GM23338 (cell line): ENCODE data around the gene DOK1. TPM values are rescaled to one million over a fixed set of nuclear protein-coding genes. Genes with fewer than 3 reads are reported as not detected.
A peak's percentile ranks its signal among the peaks of the same experiment; 100 is the strongest.

Experiments used
- ATAC-seq: fragments of 200-7000 bp; cut with Tn5 transposase; 3 replicates; pipeline ENCODE4 v1.9.1; 2020
- DNase-seq: peaks from one replicate; pipeline ENCODE4 v3.0.0-alpha.2; 2015; ENCODE audit warnings: low spot score
- H2AFZ ChIP-seq: fragments of 200-600 bp; sonication (generic); 2 replicates; pipeline ENCODE4 v1.8.0; 2016; ENCODE audit warnings: antibody characterized with exemption, mild to moderate bottlenecking, moderate library complexity
- H3F3A ChIP-seq: fragments of 200-600 bp; sonication (generic); replicated peaks from 2 replicates; pipeline ENCODE4 v1.8.0; 2017; ENCODE audit warnings: antibody characterized with exemption, mixed run types, low read depth
- H3K27ac ChIP-seq: fragments of 200-600 bp; sonication (generic); 2 replicates; pipeline ENCODE4 v1.6.1; 2016; ENCODE audit warnings: low read depth
- H3K27me3 ChIP-seq: fragments of 200-600 bp; sonication (generic); 2 replicates; pipeline ENCODE4 v1.8.0; 2016; ENCODE audit warnings: mild to moderate bottlenecking, mixed run types, moderate library complexity; ENCODE audit not compliant: insufficient read depth
- H3K36me3 ChIP-seq: fragments of 200-600 bp; sonication (generic); 2 replicates; pipeline ENCODE4 v1.8.0; 2016; ENCODE audit warnings: mild to moderate bottlenecking; ENCODE audit not compliant: insufficient read depth
- H3K4me1 ChIP-seq: fragments of 200-600 bp; sonication (generic); 2 replicates; pipeline ENCODE4 v1.8.0; 2016; ENCODE audit warnings: mild to moderate bottlenecking, moderate library complexity; ENCODE audit not compliant: insufficient read depth
- H3K4me2 ChIP-seq: fragments of 200-600 bp; sonication (generic); 2 replicates; pipeline ENCODE4 v1.7.1; 2017; ENCODE audit warnings: mixed run types
- H3K4me3 ChIP-seq: fragments of 200-600 bp; sonication (generic); 2 replicates; pipeline ENCODE4 v1.6.1; 2016; ENCODE audit warnings: mixed run types
- H3K79me2 ChIP-seq: fragments of 200-600 bp; sonication (generic); replicated peaks from 2 replicates; pipeline ENCODE4 v1.8.0; 2017; ENCODE audit warnings: mild to moderate bottlenecking; ENCODE audit not compliant: insufficient read depth
- H3K9me2 ChIP-seq: fragments of 200-600 bp; sonication (generic); 2 replicates; pipeline ENCODE4 v1.8.0; 2017; ENCODE audit not compliant: insufficient read depth
- H4K20me1 ChIP-seq: fragments of 200-600 bp; sonication (generic); replicated peaks from 2 replicates; pipeline ENCODE4 v1.8.0; 2017; ENCODE audit warnings: mild to moderate bottlenecking; ENCODE audit not compliant: insufficient read depth
- H3K27ac Mint-ChIP-seq: 2 replicates; pipeline ENCODE4 v1.8.0; 2020; ENCODE audit warnings: inconsistent platforms, mild to moderate bottlenecking, moderate library complexity, mixed read lengths
- H3K27me3 Mint-ChIP-seq: 3 replicates; pipeline ENCODE4 v1.8.0; 2022; ENCODE audit warnings: low read depth, mild to moderate bottlenecking, moderate library complexity, mixed read lengths, inconsistent platforms; ENCODE audit not compliant: insufficient read depth, poor library complexity
- H3K36me3 Mint-ChIP-seq: 3 replicates; pipeline ENCODE4 v1.8.0; 2021; ENCODE audit warnings: low read depth, mild to moderate bottlenecking, inconsistent platforms, moderate library complexity, mixed read lengths
- H3K4me1 Mint-ChIP-seq: 3 replicates; pipeline ENCODE4 v1.8.0; 2020; ENCODE audit warnings: mild to moderate bottlenecking, inconsistent platforms, mixed read lengths
- H3K4me3 Mint-ChIP-seq: 3 replicates; pipeline ENCODE4 v1.8.0; 2021; ENCODE audit warnings: moderate library complexity, mild to moderate bottlenecking, inconsistent platforms, mixed read lengths
- H3K9me3 Mint-ChIP-seq: 3 replicates; pipeline ENCODE4 v1.8.0; 2020; ENCODE audit warnings: moderate library complexity, mild to moderate bottlenecking, inconsistent platforms, mixed read lengths
- CREB1 ChIP-seq: fragments of 250-450 bp; sonication (Bioruptor Pico); IDR thresholded peaks from 2 replicates; pipeline ENCODE4 v1.5.0; 2020; ENCODE audit warnings: low read depth, mild to moderate bottlenecking, moderate library complexity
- CTCF ChIP-seq, 2 experiments: fragments of 200-600 bp in 1 of 2; sonication (generic) in 1 of 2; conservative IDR thresholded peaks; 2 replicates each; pipeline versions ENCODE4 v1.5.1 to v1.6.1; 2016 to 2017; ENCODE audit warnings: antibody characterized with exemption in 2 of 2, low read depth in 2 of 2, mild to moderate bottlenecking in 2 of 2, moderate library complexity in 1 of 2
- ETS1 ChIP-seq: IDR thresholded peaks from 2 replicates; pipeline ENCODE4 v1.6.1; 2016; ENCODE audit warnings: antibody characterized with exemption
- EZH2phosphoT487 ChIP-seq: fragments of 200-600 bp; sonication (generic); IDR thresholded peaks from one replicate; pipeline ENCODE4 v1.8.1; 2018; ENCODE audit warnings: antibody characterized with exemption; ENCODE audit not compliant: unreplicated experiment
- JUNB ChIP-seq: IDR thresholded peaks from one replicate; pipeline ENCODE4 v1.6.1; 2016; ENCODE audit warnings: antibody characterized with exemption; ENCODE audit not compliant: unreplicated experiment
- NANOG ChIP-seq: IDR thresholded peaks from 2 replicates; pipeline ENCODE4 v1.6.1; 2016; ENCODE audit warnings: antibody characterized with exemption, borderline replicate concordance
- REST ChIP-seq: IDR thresholded peaks from one replicate; pipeline ENCODE4 v1.6.1; 2018; ENCODE audit warnings: antibody characterized with exemption; ENCODE audit not compliant: unreplicated experiment
- STAT1 ChIP-seq: IDR thresholded peaks from one replicate; pipeline ENCODE4 v1.6.1; 2016; ENCODE audit warnings: antibody characterized with exemption; ENCODE audit not compliant: unreplicated experiment
- ZNF114 ChIP-seq: fragments of 250-450 bp; sonication (Bioruptor Pico); IDR thresholded peaks from 2 replicates; pipeline ENCODE4 v1.5.0; 2020; ENCODE audit warnings: mild to moderate bottlenecking, moderate library complexity
- ZNF462 ChIP-seq: fragments of 250-450 bp; sonication (Bioruptor Pico); IDR thresholded peaks from 2 replicates; pipeline ENCODE4 v1.5.0; 2020; ENCODE audit warnings: mild to moderate bottlenecking, moderate library complexity
- polyA plus RNA-seq: library from polyadenylated mRNA; unstranded; fragments of >200 nt; fragmentation: Nextera tagmentation; extraction: Ambion mirVana; gene quantifications from 2 replicates; pipeline ENCODE4 v1.2.1, GENCODE V29; 2016
- total RNA-seq: library from RNA; depleted of rRNA; stranded (reverse); fragments of >200 nt; shearing (Covaris generic); gene quantifications from 2 replicates; pipeline ENCODE4 v1.2.3, GENCODE V29; 2014

DOK1 gene
- total and polyA plus RNA-seq, 2 experiments from 2014 or later = 3.9 to 15.5 TPM

- Mint-ChIP-seq H3K27me3 (peaks cover 45% of the 10 kb centered on the region), H3K9me3 (no peaks in the 10 kb centered on the region), H3K36me3 (no peaks in the 10 kb centered on the region), H3K4me3 (peak overlapping the region; percentile 18; the same call in 1 of the 3 replicates), H3K4me1 (peaks cover 19% of the 10 kb centered on the region), H3K27ac (no peak overlapping the region)
- Histone ChIP-seq H3K4me1 (peaks cover 10% of the 10 kb centered on the region), H3K27me3 (peaks cover 52% of the 10 kb centered on the region), H2AFZ (no peak overlapping the region), H3K27ac (no peak overlapping the region), H3K4me3 (no peak overlapping the region), H3F3A (no peaks in the 10 kb centered on the region), H3K36me3 (no peaks in the 10 kb centered on the region), H3K9me2 (no peaks in the 10 kb centered on the region), H3K79me2 (no peaks in the 10 kb centered on the region), H4K20me1 (no peaks in the 10 kb centered on the region), H3K4me2 (peak overlapping the region; percentile 36; the same call in 1 of the 2 replicates)
- TF ChIP-seq ZNF114 = no peak
- 0 out of 4 replicates have a peak, but pooled peaks of 1 of the 2 experiments have one; percentile 3 for TF ChIP-seq CTCF (conservative IDR thresholded peaks at IDR 0.05; ENCODE audit: low read depth in 2 of 2)
- peak; percentile 61 for ATAC-seq
- DNase-seq = peak; percentile 65
Measured at GRCh38 chr2:74559912-74560311, 5.4 kb downstream of the DOK1 start.

- peak overlapping the region; percentile 36; the same call in 1 of the 2 replicates for H3K4me2 ChIP-seq
- peak; percentile 26 for DNase-seq
- no peaks in the 10 kb centered on the region for H3F3A ChIP-seq
- no peaks in the 10 kb centered on the region for H3K79me2 ChIP-seq
- Mint-ChIP-seq H3K9me3 (no peaks in the 10 kb centered on the region), H3K4me1 (peaks cover 19% of the 10 kb centered on the region), H3K27ac (no peak overlapping the region), H3K27me3 (peaks cover 38% of the 10 kb centered on the region), H3K4me3 (no peak overlapping the region), H3K36me3 (no peaks in the 10 kb centered on the region)
- no peak overlapping the region for H3K4me3 ChIP-seq
- H3K27ac ChIP-seq = no peak overlapping the region
- H3K36me3 ChIP-seq = no peaks in the 10 kb centered on the region
- no peak overlapping the region for H2AFZ ChIP-seq
- H3K4me1 ChIP-seq = peaks cover 10% of the 10 kb centered on the region
- ATAC-seq = peak; percentile 19
- H3K9me2 ChIP-seq = no peaks in the 10 kb centered on the region
- H3K27me3 ChIP-seq = peaks cover 45% of the 10 kb centered on the region
- no peaks in the 10 kb centered on the region; the same call in 1 of the 2 replicates for H4K20me1 ChIP-seq
- TF ChIP-seq ETS1 (no peak), NANOG (no peak), CREB1 (CRISPR knock-in tag) (no peak), ZNF462 (CRISPR knock-in tag) (no peak), REST (no peak), EZH2phosphoT487 (no peak), JUNB (no peak), STAT1 (no peak)
Measured at GRCh38 chr2:74560591-74560990, 6.1 kb downstream of the DOK1 start.
